Upper lobe of right lung (tissue), 1 donor: ENCODE results near the gene PTCH1. TPM values are rescaled to one million over a fixed set of nuclear protein-coding genes. Genes with fewer than 3 reads are reported as not detected.

Source experiments
- ATAC-seq: fragments of 200-7000 bp; cut with Tn5 transposase; one replicate; pipeline ENCODE4 v1.9.1; 2020; ENCODE audit warnings: mild to moderate bottlenecking, moderate library complexity
- DNase-seq: peaks from one replicate; pipeline ENCODE4 v3.0.0-alpha.2; 2020
- H3K27ac ChIP-seq: fragments of 200-600 bp; one replicate; pipeline ENCODE4 v1.8.0; 2022
- H3K27me3 ChIP-seq: fragments of 200-600 bp; one replicate; pipeline ENCODE4 v1.8.0; 2022; ENCODE audit warnings: mild to moderate bottlenecking
- H3K36me3 ChIP-seq: fragments of 200-600 bp; one replicate; pipeline ENCODE4 v1.8.0; 2022
- H3K4me1 ChIP-seq: fragments of 200-600 bp; one replicate; pipeline ENCODE4 v1.8.0; 2022
- H3K4me3 ChIP-seq: fragments of 200-600 bp; one replicate; pipeline ENCODE4 v1.8.0; 2022; ENCODE audit warnings: mild to moderate bottlenecking
- H3K9me3 ChIP-seq: fragments of 200-600 bp; one replicate; pipeline ENCODE4 v1.8.0; 2022
- CTCF ChIP-seq: fragments of 200-600 bp; IDR thresholded peaks from one replicate; pipeline ENCODE4 v1.8.0; 2022; ENCODE audit warnings: antibody characterized with exemption
- intact Hi-C: fragments of 100-400 bp; cut with DNase I; formaldehyde crosslinking; loops from one replicate; pipeline ENCODE4 v1.11.0; 2022
- total RNA-seq: library from RNA; stranded (reverse); fragmentation: NEBNext Ultra II Directional; extraction: Animal tissue kit (Norgen Biotek cat#: 25700); gene quantifications from one replicate; pipeline ENCODE4 v1.2.1, GENCODE V29; 2021
- donor health status: DM: no; HTN: yes; CAD: no; lungs with severe emphysema.

PTCH1 gene
- total RNA-seq, 1 donor from 2014 or later: 25.9 TPM

- Histone ChIP-seq H3K9me3 (no peaks in the 10 kb centered on the region), H3K4me1 (peaks cover 16% of the 10 kb centered on the region), H3K4me3 (peak overlapping the region; percentile 89), H3K27me3 (no peaks in the 10 kb centered on the region), H3K36me3 (no peaks in the 10 kb centered on the region), H3K27ac (peak overlapping the region; percentile 86)
- ATAC-seq (peak; percentile 22), DNase-seq (peak; percentile 74)
- no peak for TF ChIP-seq CTCF
- intact Hi-C loops: loop anchor here (10.0 kb wide), 1 partner anchor 161 kb away; no protein-coding TSS in a partner anchor
These were observed 10.9 kb downstream of the PTCH1 start for GRCh38 chr9:95505717-95506427.

- TF ChIP-seq CTCF: no peak
- no peaks in the 10 kb centered on the region for H3K9me3 ChIP-seq
- no peaks in the 10 kb centered on the region for H3K27me3 ChIP-seq
- H3K4me1 ChIP-seq: peaks cover 16% of the 10 kb centered on the region
- ATAC-seq (no peak), DNase-seq (no peak)
- H3K36me3 ChIP-seq: no peaks in the 10 kb centered on the region
- intact Hi-C loops: loop anchor here (10.0 kb wide), 1 partner anchor 160 kb away; no protein-coding TSS in a partner anchor
- no peak overlapping the region for H3K27ac ChIP-seq
- peak overlapping the region; percentile 89 for H3K4me3 ChIP-seq
These were observed 11.6 kb downstream of the PTCH1 start for GRCh38 chr9:95505072-95505716.

GRCh38 chr9:95504053-95504963, 12.5 kb downstream of the PTCH1 start:
- ATAC-seq (peak; percentile 1), DNase-seq (no peak)
- Histone ChIP-seq H3K4me1 (peaks cover 21% of the 10 kb centered on the region), H3K27ac (no peak overlapping the region), H3K36me3 (no peaks in the 10 kb centered on the region), H3K9me3 (no peaks in the 10 kb centered on the region), H3K4me3 (peak overlapping the region; percentile 21), H3K27me3 (no peaks in the 10 kb centered on the region)
- intact Hi-C loops: loop anchor here (10.0 kb wide), 1 partner anchor 160 kb away; no protein-coding TSS in a partner anchor
- no peak for TF ChIP-seq CTCF

- no peaks in the 10 kb centered on the region for H3K27me3 ChIP-seq
- no peak for DNase-seq
- peaks cover 31% of the 10 kb centered on the region for H3K4me1 ChIP-seq
- no peaks in the 10 kb centered on the region for H3K9me3 ChIP-seq
- no peak overlapping the region for H3K4me3 ChIP-seq
- TF ChIP-seq CTCF: no peak
- no peaks in the 10 kb centered on the region for H3K36me3 ChIP-seq
- H3K27ac ChIP-seq: no peak overlapping the region
- no peak for ATAC-seq
- intact Hi-C loops: loop anchor here (10.0 kb wide), 1 partner anchor 159 kb away; no protein-coding TSS in a partner anchor
These were observed 13.4 kb downstream of the PTCH1 start for GRCh38 chr9:95503369-95503768.

GRCh38 chr9:95502248-95502647, 14.5 kb downstream of the PTCH1 start:
- Histone ChIP-seq H3K4me1 (peaks cover 42% of the 10 kb centered on the region), H3K27ac (no peak overlapping the region), H3K36me3 (no peaks in the 10 kb centered on the region), H3K9me3 (no peaks in the 10 kb centered on the region), H3K27me3 (no peaks in the 10 kb centered on the region), H3K4me3 (no peak overlapping the region)
- TF ChIP-seq CTCF: no peak
- DNase-seq (no peak), ATAC-seq (no peak)
- intact Hi-C loops: loop anchor here (10.0 kb wide), 1 partner anchor 157 kb away; no protein-coding TSS in a partner anchor
